Vagina (tissue), 2 donors: ENCODE results near the gene KCNK17. TPM values are rescaled to one million over a fixed set of nuclear protein-coding genes. Genes with fewer than 3 reads are reported as not detected.

Experiments
- DNase-seq, 2 donors: peaks; one replicate each; pipeline ENCODE4 v3.0.0-alpha.2; 2017; ENCODE audit errors: extremely low spot score in 2 of 2
- H3K27ac ChIP-seq: fragments of 200-600 bp; sonication (generic); one replicate; pipeline ENCODE4 v1.5.1; 2019
- H3K27me3 ChIP-seq: fragments of 200-600 bp; sonication (generic); one replicate; pipeline ENCODE4 v1.5.1; 2019
- H3K36me3 ChIP-seq, 2 donors: fragments of 200-600 bp; sonication (generic); one replicate each; pipeline ENCODE4 v1.5.1; 2017 to 2019
- H3K4me1 ChIP-seq: fragments of 200-600 bp; sonication (generic); one replicate; pipeline ENCODE4 v1.5.1; 2019
- H3K4me3 ChIP-seq, 2 donors: fragments of 200-600 bp; sonication (generic); 1 replicate in 1 of 2; 2 replicates in 1 of 2; pipeline ENCODE4 v1.5.1; 2016 to 2019
- H3K9me3 ChIP-seq: fragments of 200-600 bp; sonication (generic); one replicate; pipeline ENCODE4 v1.5.1; 2019
- POLR2A ChIP-seq, 2 donors: fragments of 450-650 bp; IDR thresholded peaks; one replicate each; pipeline ENCODE4 v1.6.1; 2017; ENCODE audit warnings: antibody characterized with exemption in 2 of 2, mild to moderate bottlenecking in 2 of 2, moderate library complexity in 2 of 2
- POLR2AphosphoS5 ChIP-seq, 2 donors: sonication (generic); formaldehyde crosslinking; IDR thresholded peaks; one replicate each; pipeline ENCODE4 v1.9.0; 2017; ENCODE audit warnings: antibody characterized with exemption in 2 of 2, mild to moderate bottlenecking in 2 of 2, low read depth in 1 of 2; ENCODE audit not compliant: insufficient read depth in 1 of 2
- intact Hi-C: fragments of 100-400 bp; cut with DNase I; formaldehyde crosslinking; loops from one replicate; pipeline ENCODE4 v1.15.1; 2023
- total RNA-seq: library from RNA; depleted of rRNA; stranded (reverse); fragments of >200 nt; gene quantifications from one replicate; pipeline ENCODE4 v1.2.3, GENCODE V29; 2016
- TF ChIP-seq, protein P1 (sequence below), 3 experiments: fragments of 450-650 bp in 2 of 3; fragments of 200-600 bp in 1 of 3; sonication (generic) in 1 of 3; IDR thresholded peaks; one replicate each; pipeline ENCODE4 v1.5.1; 2017 to 2019; ENCODE audit warnings: antibody characterized with exemption in 3 of 3, mild to moderate bottlenecking in 2 of 3, moderate library complexity in 2 of 3

KCNK17 gene, protein sequence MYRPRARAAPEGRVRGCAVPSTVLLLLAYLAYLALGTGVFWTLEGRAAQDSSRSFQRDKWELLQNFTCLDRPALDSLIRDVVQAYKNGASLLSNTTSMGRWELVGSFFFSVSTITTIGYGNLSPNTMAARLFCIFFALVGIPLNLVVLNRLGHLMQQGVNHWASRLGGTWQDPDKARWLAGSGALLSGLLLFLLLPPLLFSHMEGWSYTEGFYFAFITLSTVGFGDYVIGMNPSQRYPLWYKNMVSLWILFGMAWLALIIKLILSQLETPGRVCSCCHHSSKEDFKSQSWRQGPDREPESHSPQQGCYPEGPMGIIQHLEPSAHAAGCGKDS
- total RNA-seq, result not detected

DNA sequence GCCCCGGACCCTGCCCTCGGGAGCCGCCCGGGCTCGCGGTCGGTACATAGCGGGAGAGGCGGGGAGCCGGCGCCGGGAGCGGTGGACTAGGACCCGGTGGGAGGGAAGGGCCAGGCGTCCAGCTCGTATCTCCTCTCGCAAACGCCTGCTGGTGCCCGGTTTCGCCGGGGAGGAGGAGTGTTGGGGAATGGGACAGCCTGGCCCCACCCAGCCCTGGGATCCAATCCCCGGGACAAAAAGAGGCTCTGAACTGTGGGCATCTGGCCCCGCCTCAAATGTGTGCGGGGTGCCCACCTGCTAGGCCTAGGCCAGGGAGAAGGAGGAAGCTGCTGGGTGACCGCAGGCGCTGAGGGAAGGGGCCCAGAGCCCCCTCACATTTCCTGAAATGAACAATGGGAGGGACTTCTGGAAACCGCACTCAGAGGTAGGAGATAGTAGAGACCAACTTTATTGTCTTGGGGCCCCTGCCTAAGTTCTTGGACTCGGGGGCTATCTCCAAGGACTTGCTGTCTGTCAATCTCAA is at the start of gene KCNK17:
TSS of gene KCNK17 (minus strand) at position 147 of the 523 bp plus-strand sequence. CDS start at position 48, 99 bp downstream.
- TF ChIP-seq, protein P1, sequence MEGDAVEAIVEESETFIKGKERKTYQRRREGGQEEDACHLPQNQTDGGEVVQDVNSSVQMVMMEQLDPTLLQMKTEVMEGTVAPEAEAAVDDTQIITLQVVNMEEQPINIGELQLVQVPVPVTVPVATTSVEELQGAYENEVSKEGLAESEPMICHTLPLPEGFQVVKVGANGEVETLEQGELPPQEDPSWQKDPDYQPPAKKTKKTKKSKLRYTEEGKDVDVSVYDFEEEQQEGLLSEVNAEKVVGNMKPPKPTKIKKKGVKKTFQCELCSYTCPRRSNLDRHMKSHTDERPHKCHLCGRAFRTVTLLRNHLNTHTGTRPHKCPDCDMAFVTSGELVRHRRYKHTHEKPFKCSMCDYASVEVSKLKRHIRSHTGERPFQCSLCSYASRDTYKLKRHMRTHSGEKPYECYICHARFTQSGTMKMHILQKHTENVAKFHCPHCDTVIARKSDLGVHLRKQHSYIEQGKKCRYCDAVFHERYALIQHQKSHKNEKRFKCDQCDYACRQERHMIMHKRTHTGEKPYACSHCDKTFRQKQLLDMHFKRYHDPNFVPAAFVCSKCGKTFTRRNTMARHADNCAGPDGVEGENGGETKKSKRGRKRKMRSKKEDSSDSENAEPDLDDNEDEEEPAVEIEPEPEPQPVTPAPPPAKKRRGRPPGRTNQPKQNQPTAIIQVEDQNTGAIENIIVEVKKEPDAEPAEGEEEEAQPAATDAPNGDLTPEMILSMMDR (IDR thresholded peaks at IDR 0.05), result no peak
- no peak for TF ChIP-seq POLR2AphosphoS5 (IDR thresholded peaks at IDR 0.05; ENCODE audit: insufficient read depth in 1 of 2, low read depth in 1 of 2)
- TF ChIP-seq POLR2A (IDR thresholded peaks at IDR 0.05), result no peak
- Histone ChIP-seq H3K36me3 (no peaks in the 10 kb centered on the region), H3K9me3 (no peaks in the 10 kb centered on the region), H3K4me1 (peaks cover 18% of the 10 kb centered on the region), H3K27me3 (peaks cover 5% of the 10 kb centered on the region), H3K4me3 (peak within 1 kb of the TSS; percentile 19 to 22), H3K27ac (no peak within 1 kb of the TSS)
- no peak for DNase-seq
- intact Hi-C loops, result no loop called here

DNA sequence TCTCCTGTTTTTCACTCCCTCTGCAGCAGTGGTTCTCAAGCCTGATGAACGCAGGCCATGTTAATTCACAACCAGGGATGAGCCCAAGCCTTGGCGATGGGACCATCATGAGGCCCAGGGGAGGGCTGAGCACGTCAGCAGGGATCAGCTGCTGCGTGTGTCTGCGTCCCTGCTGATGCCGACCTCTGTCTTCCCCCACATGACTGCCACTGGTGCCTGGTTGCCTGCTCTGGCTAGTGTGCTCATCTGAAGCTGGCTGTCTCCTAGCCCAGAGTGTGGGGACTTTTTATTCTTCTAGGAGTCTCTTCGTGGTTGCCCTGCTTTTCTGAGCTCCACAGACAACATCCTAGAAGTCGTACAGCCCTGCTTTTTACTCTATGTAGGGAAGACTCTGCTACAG is 49.1 kb upstream of the KCNK17 start:
- TF ChIP-seq POLR2A (IDR thresholded peaks at IDR 0.05), result no peak
- TF ChIP-seq POLR2AphosphoS5 (IDR thresholded peaks at IDR 0.05; ENCODE audit: insufficient read depth in 1 of 2, low read depth in 1 of 2), result no peak
- Histone ChIP-seq H3K4me3 (no peak overlapping the region), H3K27ac (no peak overlapping the region), H3K27me3 (no peaks in the 10 kb centered on the region), H3K36me3 (no peaks in the 10 kb centered on the region), H3K4me1 (no peaks in the 10 kb centered on the region), H3K9me3 (no peaks in the 10 kb centered on the region)
- intact Hi-C loops, result no loop called here
- DNase-seq, result no peak

DNA sequence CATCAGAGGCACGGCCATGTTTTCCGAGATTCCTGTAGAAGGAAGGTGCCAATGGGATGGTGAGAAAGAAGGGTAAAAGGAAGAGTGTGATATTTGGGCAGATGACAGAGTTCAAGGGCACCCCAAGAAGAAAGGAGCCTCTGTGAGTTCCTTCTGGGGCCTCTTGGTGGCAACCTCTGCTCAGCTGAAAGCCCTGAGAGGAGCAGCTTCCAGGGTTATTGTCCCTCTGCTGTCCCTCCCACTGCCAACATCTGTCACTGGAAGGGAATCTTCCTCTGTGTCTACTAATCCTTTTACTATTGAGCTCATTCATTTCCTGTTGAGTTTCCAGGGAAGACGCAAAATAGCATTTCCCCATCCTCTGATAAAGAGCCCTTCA is 48.3 kb upstream of the KCNK17 start:
- intact Hi-C loops, result no loop called here
- Histone ChIP-seq H3K27ac (no peak overlapping the region), H3K4me3 (no peak overlapping the region), H3K4me1 (no peaks in the 10 kb centered on the region), H3K36me3 (no peaks in the 10 kb centered on the region), H3K9me3 (no peaks in the 10 kb centered on the region), H3K27me3 (no peaks in the 10 kb centered on the region)
- TF ChIP-seq POLR2AphosphoS5 (IDR thresholded peaks at IDR 0.05; ENCODE audit: insufficient read depth in 1 of 2, low read depth in 1 of 2) (no peak), POLR2A (IDR thresholded peaks at IDR 0.05) (no peak)
- TF ChIP-seq, protein P1 (IDR thresholded peaks at IDR 0.05), result no peak
- DNase-seq, result no peak

DNA sequence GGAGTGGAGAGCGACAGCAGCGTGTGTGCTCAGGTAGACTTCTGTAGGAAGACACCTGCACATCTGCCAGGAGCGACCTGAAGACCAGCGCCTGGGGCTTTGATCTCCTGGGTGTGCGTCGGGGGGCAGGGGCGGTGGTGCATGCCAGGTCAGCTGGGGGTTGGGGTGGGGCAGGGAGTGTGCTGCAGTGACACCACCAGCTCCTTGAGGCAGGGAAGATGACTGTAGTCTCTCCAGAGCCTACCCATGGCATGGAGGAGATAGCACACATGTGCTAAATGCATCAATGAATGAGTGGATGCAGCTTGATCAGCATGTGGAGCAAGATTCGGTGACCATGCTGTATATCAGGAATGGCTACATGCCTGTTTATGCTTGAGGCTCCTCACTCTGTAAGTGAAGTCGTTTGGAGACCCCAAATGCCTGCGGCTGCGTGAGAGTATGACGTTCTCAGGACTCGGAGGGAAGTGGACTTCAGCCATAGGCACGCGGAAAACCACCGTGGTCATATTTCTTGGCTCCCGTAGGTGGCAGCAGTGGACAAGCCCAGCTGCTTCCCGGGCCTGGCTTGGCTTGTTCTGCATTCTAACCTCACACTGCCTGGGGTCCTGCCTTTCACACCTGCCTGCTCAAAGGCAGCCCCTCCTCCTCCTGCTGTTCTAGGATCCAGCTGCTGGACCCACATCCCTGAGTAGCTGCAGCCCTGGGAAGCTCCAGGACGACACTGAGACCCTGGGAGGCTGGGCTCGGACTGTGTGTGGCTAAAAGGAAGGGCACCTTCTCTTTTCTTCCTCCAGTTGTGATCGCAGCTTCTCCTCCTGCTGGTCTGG is 47.7 kb upstream of the KCNK17 start:
- Histone ChIP-seq H3K36me3 (no peaks in the 10 kb centered on the region), H3K9me3 (no peaks in the 10 kb centered on the region), H3K4me3 (no peak overlapping the region), H3K27ac (no peak overlapping the region), H3K4me1 (no peaks in the 10 kb centered on the region), H3K27me3 (no peaks in the 10 kb centered on the region)
- DNase-seq, result no peak
- TF ChIP-seq, protein P1 (IDR thresholded peaks at IDR 0.05), result peak; percentile 13 to 60 (median 58)
- TF ChIP-seq POLR2AphosphoS5 (IDR thresholded peaks at IDR 0.05; ENCODE audit: insufficient read depth in 1 of 2, low read depth in 1 of 2), result no peak
- intact Hi-C loops, result no loop called here

DNA sequence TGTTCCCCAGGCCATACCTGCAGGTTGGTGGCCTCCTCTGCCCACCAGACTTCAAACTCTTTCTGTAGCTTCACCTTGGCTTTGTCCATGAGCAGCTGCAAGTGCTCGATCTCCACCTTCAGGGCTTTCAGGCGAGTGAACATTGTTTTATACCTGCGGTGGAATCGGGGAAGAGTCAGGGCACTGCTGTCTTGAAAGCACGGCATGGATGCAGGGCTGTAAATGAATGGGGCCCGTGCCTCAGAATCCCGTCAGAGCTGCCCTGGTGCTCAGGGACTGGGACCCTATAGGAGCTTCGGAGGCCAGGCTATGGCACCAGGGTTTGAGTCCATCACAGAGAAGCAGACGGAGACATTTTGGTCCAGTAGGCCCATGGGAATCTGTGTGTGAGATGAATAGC is 46.2 kb upstream of the KCNK17 start:
- DNase-seq, result no peak
- no peaks in the 10 kb centered on the region for H3K4me1 ChIP-seq
- intact Hi-C loops, result no loop called here

More for the DNA sequence above, 46.2 kb upstream of the KCNK17 start:
- Histone ChIP-seq H3K27me3 (no peaks in the 10 kb centered on the region), H3K36me3 (no peaks in the 10 kb centered on the region), H3K9me3 (no peaks in the 10 kb centered on the region), H3K27ac (no peak overlapping the region), H3K4me3 (no peak overlapping the region)
- TF ChIP-seq, protein P1 (IDR thresholded peaks at IDR 0.05), result no peak
- TF ChIP-seq POLR2AphosphoS5 (IDR thresholded peaks at IDR 0.05; ENCODE audit: insufficient read depth in 1 of 2, low read depth in 1 of 2), result no peak
